Cardiac fibroblast (primary cell): ENCODE measurements around the gene JPH4.
"Not testable (repeated sequence)": the region's sequence is repeated elsewhere in the genome, so short reads cannot be mapped to it uniquely, and the experiment has no call there.

Source experiments
- DNase-seq, 2 donors: peaks; one replicate each; pipeline versions ENCODE4 v3.0.0 to v3.0.0-alpha.2; 2010; ENCODE audit warnings: low read depth in 2 of 2
- H3K4me3 ChIP-seq, 2 donors: replicated peaks in 1 of 2; 1 replicate in 1 of 2; 2 replicates in 1 of 2; pipeline ENCODE4 v1.5.1; 2011; ENCODE audit warnings: low read depth in 2 of 2, low read length in 2 of 2, mild to moderate bottlenecking in 2 of 2, moderate library complexity in 1 of 2
- TF ChIP-seq, protein P1 (sequence below): IDR thresholded peaks from one replicate; pipeline ENCODE4 v1.5.1; 2011; ENCODE audit warnings: low read depth, mild to moderate bottlenecking, low read length, inconsistent platforms

JPH4 gene

DNA sequence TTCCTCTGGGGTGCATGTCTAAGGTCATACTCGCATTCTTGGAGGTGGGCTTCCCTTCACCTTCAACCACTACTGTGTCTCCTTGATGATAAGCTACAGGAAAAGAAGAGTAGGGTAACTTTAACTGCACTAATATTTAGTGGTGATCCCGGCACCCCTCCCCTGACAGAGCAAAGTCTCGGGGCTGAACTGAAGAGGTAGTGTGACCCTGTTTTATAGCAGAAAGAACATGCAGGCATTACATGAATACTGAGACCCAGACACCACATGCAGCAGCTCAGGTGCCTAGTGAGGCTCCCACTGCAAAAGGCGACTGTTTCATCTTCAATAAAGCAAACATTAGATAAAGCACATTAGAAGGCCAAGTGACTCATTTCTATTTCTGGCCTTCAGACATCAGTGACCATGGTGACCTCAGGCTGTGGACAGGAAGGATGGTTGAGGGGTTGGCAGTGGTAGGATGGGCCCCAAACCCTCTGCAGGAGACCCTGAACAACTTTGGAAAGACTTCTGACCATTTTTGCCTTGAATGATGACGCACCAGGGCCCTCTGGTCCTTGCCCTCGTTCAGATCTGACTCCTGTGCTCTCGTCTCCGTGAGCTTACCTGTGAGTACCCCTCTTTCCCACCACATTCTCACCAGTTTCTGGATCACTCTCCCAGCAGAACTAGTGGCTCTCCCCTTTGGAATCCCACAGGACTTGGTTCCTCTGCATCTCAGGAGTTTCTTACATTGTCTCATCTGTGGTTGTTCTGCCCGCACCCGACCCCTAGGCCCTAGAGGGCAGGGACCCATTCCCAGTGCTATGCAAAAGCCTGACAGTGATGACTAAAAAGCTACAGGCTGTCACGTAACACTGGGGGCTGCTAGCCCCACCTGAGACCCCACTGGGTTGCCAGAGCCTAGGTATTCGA, 23.8 kb upstream of the JPH4 start:
- H3K4me3 ChIP-seq, result no peak overlapping the region
- TF ChIP-seq, protein P1, sequence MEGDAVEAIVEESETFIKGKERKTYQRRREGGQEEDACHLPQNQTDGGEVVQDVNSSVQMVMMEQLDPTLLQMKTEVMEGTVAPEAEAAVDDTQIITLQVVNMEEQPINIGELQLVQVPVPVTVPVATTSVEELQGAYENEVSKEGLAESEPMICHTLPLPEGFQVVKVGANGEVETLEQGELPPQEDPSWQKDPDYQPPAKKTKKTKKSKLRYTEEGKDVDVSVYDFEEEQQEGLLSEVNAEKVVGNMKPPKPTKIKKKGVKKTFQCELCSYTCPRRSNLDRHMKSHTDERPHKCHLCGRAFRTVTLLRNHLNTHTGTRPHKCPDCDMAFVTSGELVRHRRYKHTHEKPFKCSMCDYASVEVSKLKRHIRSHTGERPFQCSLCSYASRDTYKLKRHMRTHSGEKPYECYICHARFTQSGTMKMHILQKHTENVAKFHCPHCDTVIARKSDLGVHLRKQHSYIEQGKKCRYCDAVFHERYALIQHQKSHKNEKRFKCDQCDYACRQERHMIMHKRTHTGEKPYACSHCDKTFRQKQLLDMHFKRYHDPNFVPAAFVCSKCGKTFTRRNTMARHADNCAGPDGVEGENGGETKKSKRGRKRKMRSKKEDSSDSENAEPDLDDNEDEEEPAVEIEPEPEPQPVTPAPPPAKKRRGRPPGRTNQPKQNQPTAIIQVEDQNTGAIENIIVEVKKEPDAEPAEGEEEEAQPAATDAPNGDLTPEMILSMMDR, result no peak
- DNase-seq, result no peak

DNA sequence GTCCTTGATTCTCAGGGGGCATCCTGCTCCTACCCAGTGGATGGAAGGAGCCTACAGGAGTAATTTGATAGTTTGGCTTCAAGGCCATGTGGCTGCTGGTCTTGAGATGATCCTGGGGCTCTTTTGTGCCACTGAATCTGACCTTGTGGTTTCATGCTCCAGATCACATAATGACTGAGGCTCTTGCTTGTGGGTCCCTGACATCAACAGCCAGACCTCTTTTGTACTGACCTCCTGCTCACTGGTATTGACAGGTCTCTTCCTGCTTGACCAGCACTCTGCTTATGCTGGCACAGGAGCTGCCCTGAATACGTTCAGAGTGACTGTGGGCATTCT, 23.2 kb upstream of the JPH4 start:
- H3K4me3 ChIP-seq, result no peak overlapping the region
- DNase-seq, result no peak
- TF ChIP-seq, protein P1, result no peak

DNA sequence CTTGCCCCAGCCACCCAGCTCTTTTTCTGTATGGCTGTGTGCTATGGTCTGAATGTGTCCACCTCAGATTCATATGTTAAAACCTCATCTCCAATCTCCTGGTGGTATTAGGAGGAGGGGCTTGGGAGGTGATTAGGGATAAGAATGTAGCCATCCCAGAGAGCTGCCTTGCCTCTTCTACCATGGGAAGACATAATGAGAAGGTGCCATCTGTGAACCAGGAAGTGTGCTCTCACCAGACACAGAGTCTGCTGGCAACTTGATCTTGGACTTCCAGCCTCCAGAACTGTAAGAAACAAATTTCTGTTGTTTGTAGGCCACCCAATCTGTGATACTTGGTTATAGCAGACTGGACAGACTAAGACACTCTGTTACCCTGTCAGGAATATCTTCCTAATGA, 22.8 kb upstream of the JPH4 start:
- no peak for DNase-seq
- TF ChIP-seq, protein P1, result no peak
- H3K4me3 ChIP-seq, result no peak overlapping the region

DNA sequence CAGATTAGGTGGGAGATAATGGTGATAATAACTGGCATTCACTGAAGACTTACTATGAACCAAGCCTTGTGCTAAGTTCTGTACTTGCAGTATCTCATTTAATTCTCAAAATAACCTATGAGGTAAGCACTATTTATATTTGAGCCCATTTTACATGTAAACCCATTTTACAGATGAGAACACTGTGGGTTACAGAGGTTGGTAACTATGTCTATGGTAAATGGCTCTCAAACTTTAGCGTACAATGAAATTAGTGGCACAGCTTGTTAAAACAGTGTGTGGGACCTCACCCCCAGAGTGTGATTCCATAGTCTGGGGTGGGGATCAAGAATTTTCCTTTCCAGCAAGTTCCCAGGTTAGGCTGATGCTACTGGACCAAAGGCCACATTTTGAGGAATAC, 22.2 kb upstream of the JPH4 start:
- H3K4me3 ChIP-seq, result no peak overlapping the region
- DNase-seq, result no peak
- TF ChIP-seq, protein P1, result no peak

DNA sequence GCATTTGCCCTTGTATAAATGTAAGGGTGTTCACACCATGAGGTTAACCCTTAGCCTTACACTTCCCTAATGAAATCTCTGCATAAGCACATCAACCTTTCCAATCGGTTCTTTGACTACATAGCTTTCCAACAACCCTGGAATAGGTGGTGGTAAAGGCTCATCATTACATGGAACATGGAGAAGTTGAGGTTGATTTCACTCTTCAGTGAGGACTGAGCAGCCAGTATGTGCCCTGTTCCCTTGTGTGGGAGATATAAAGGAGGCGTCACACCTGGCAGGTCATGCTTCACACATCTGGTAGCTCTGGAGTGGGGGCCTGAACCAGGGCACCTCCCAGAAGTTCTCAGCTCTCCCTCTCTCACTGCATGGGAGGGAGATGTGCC, 21.7 kb upstream of the JPH4 start:
- TF ChIP-seq, protein P1, result no peak
- no peak overlapping the region for H3K4me3 ChIP-seq
- DNase-seq, result no peak

DNA sequence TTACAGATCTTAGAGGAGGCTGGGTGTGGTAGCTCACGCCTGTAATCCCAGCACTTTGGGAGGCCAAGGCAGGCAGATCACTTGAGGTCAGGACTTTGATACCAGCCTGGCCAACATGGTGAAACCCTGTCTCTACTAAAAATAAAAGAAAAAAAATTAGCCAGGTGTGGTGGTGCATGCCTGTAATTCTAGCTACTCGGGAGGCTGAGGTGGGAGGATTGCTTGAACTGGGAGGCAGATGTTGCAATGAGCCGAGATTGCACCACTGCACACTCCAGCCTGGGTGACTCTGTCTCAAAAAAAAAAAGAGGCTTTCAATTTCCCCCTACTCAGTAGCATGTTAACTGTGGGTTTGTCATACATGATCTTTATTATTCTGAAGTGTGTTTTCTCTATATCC, 15.6 kb upstream of the JPH4 start:
- DNase-seq, H3K4me3 ChIP-seq: not testable (repeated sequence)

DNA sequence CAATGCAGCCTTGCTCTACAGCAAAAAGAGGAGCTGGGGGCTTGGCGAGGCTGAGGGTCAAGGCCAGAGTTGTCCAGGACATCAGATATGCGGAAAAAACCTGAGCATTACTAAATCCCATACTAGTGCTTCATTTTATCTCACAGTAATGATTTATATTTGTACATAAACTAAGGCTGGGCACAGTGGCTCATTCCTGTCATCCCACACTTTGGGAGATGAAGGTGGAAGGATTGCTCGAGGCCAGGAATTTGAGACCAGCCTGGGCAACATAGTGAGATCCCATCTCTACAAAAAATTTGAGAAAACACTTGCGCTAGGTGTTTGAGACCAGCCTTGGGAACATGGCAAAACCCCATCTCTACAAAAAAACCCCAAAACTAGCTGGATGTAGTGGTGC, 11.6 kb upstream of the JPH4 start:
- TF ChIP-seq, protein P1, result no peak
- no peak overlapping the region for H3K4me3 ChIP-seq
- no peak for DNase-seq
